ENCODE results near the gene PGAP6.
"Not testable (repeated sequence)": the region's sequence is repeated elsewhere in the genome, so short reads cannot be mapped to it uniquely, and the experiment has no call there.

PGAP6 gene

GRCh38 chr16:400061-400591 is 18.3 kb upstream of the PGAP6 start:
- no peak for DNase-seq

GRCh38 chr16:399340-400019 is 17.7 kb upstream of the PGAP6 start:
- DNase-seq = no peak

GRCh38 chr16:398561-399339 is 17.0 kb upstream of the PGAP6 start:
- no peak for DNase-seq

- no peak for DNase-seq
Measured at GRCh38 chr16:397736-398332, 16.1 kb upstream of the PGAP6 start.

- DNase-seq = no peak
Measured at GRCh38 chr16:397135-397661, 15.4 kb upstream of the PGAP6 start, which contains the start of gene NME4. Gene NME4 (plus strand): TSS chr16:397199. CDS start chr16:397223, 24 bp downstream.

- no peak for DNase-seq
Measured at GRCh38 chr16:396605-397004, 14.8 kb upstream of the PGAP6 start.

- no peak for DNase-seq
Measured at GRCh38 chr16:396199-396598, 14.4 kb upstream of the PGAP6 start.

GRCh38 chr16:392450-393030 is 10.8 kb upstream of the PGAP6 start:
- no peak for DNase-seq

GRCh38 chr16:391885-392335 is 10.1 kb upstream of the PGAP6 start:
- DNase-seq = peak; percentile 52

- DNase-seq = no peak
Measured at GRCh38 chr16:389352-389751, 7.6 kb upstream of the PGAP6 start.

- DNase-seq = not testable (repeated sequence)
Measured at GRCh38 chr16:387761-388666, 6.2 kb upstream of the PGAP6 start.

GRCh38 chr16:386641-387156 is 4.9 kb upstream of the PGAP6 start:
- no peak for DNase-seq

GRCh38 chr16:383326-384051 is 1.7 kb upstream of the PGAP6 start:
- DNase-seq = no peak

- DNase-seq = no peak
Measured at GRCh38 chr16:381012-381788, 578 bp downstream of the PGAP6 start.

GRCh38 chr16:380762-381011 is 1.1 kb downstream of the PGAP6 start:
- no peak for DNase-seq

GRCh38 chr16:379961-380761 is 1.6 kb downstream of the PGAP6 start:
- DNase-seq = no peak

GRCh38 chr16:379183-379960 is 2.4 kb downstream of the PGAP6 start:
- no peak for DNase-seq

- DNase-seq = no peak
Measured at GRCh38 chr16:378821-379182, 3.0 kb downstream of the PGAP6 start.
